Psoas muscle (tissue), 8 donors: ENCODE measurements around the gene LETMD1. TPM values are rescaled to one million over a fixed set of nuclear protein-coding genes. Genes with fewer than 3 reads are reported as not detected.
A peak's percentile ranks its signal among the peaks of the same experiment; 100 is the strongest.

Experiments used
- ATAC-seq, 4 donors: fragments of 200-7000 bp; cut with Tn5 transposase; one replicate each; pipeline ENCODE4 v1.9.1; 2020; ENCODE audit warnings: moderate library complexity in 3 of 4, mild to moderate bottlenecking in 2 of 4
- DNase-seq, 2 donors: peaks; one replicate each; pipeline ENCODE4 v3.0.0-alpha.2; 2020
- H3K27ac ChIP-seq: fragments of 200-600 bp; one replicate; pipeline ENCODE4 v1.8.0; 2022
- H3K27me3 ChIP-seq, 3 donors: fragments of 200-600 bp in 1 of 3; one replicate each; pipeline versions ENCODE4 v1.6.1 to v1.8.0; 2013 to 2022; ENCODE audit warnings: low read length in 2 of 3, mild to moderate bottlenecking in 2 of 3, moderate library complexity in 1 of 3; ENCODE audit not compliant: insufficient read depth in 3 of 3
- H3K36me3 ChIP-seq, 2 donors: fragments of 200-600 bp in 1 of 2; one replicate each; pipeline versions ENCODE4 v1.6.1 to v1.8.0; 2013 to 2022; ENCODE audit warnings: low read depth in 1 of 2, mild to moderate bottlenecking in 1 of 2, moderate library complexity in 1 of 2; ENCODE audit not compliant: insufficient read depth in 1 of 2
- H3K4me1 ChIP-seq: fragments of 200-600 bp; one replicate; pipeline ENCODE4 v1.8.0; 2022
- H3K4me3 ChIP-seq: fragments of 200-600 bp; one replicate; pipeline ENCODE4 v1.8.0; 2022; ENCODE audit warnings: mild to moderate bottlenecking
- H3K9me3 ChIP-seq: fragments of 200-600 bp; one replicate; pipeline ENCODE4 v1.8.0; 2022
- CTCF ChIP-seq: fragments of 200-600 bp; IDR thresholded peaks from one replicate; pipeline ENCODE4 v1.8.0; 2022; ENCODE audit warnings: antibody characterized with exemption
- WGBS, 3 donors: extraction: QIAGEN DNeasy Blood & Tissue Kit; methylation state at CpG; one replicate each; pipeline versions ENCODE4 v1.1.6 to v1.1.7; 2013; 5-methylcytosine and 5-hydroxymethylcytosine counted together
- intact Hi-C, 2 donors: fragments of 100-400 bp; cut with DNase I; formaldehyde crosslinking; loops; one replicate each; pipeline versions ENCODE4 v1.11.0 to v1.14.2; 2022
- polyA plus RNA-seq, 3 donors: library from polyadenylated mRNA; stranded (reverse); fragments of 200-250 nt; gene quantifications; one replicate each; pipeline ENCODE4 v1.2.3, GENCODE V29; 2013
- total RNA-seq, 4 donors: library from RNA; stranded (reverse); fragmentation: NEBNext Ultra II Directional in 2 of 4; extraction: Animal tissue kit (Norgen Biotek cat#: 25700) in 2 of 4; gene quantifications; one replicate each; pipeline versions ENCODE4 v1.2.1 to v1.2.4, GENCODE V29; 2021 to 2023
- donor health status: healthy with polysubstance abuse.
- donor health status: DM: no; HTN: no; CAD: no; lungs with moderate emphysema.
- donor health status: Bipolar disorder and iron deficiency.
- donor health status: healthy.
- donor health status: DM: yes; HTN: yes; CAD: no.
- donor health status: DM: no; HTN: no; CAD: no.
- donor health status: DM: no; HTN: no; CAD: no.
- donor health status: DM: yes; HTN: yes; CAD: no.

LETMD1 gene
- total and polyA plus RNA-seq, 7 donors = 17.4 to 41.5 (median 27.7) TPM

GRCh38 chr12:51018956-51019355, 29.2 kb upstream of the LETMD1 start:
- peaks cover 37% of the 10 kb centered on the region for H3K4me1 ChIP-seq
- TF ChIP-seq CTCF = no peak
- H3K27ac ChIP-seq = no peak overlapping the region
- WGBS, 3 donors = 90 to 97% (median 94%) methylated on average over 2 of the region's 2 CpGs
- DNase-seq (no peak), ATAC-seq (no peak)
- intact Hi-C loops = no loop called here
- no peak overlapping the region for H3K4me3 ChIP-seq
- no peaks in the 10 kb centered on the region for H3K27me3 ChIP-seq
- no peaks in the 10 kb centered on the region for H3K9me3 ChIP-seq
- H3K36me3 ChIP-seq = no peaks in the 10 kb centered on the region

- DNase-seq (no peak), ATAC-seq (no peak)
- Histone ChIP-seq H3K4me1 (peaks cover 30% of the 10 kb centered on the region), H3K4me3 (no peak overlapping the region), H3K9me3 (no peaks in the 10 kb centered on the region), H3K27ac (no peak overlapping the region), H3K36me3 (no peaks in the 10 kb centered on the region), H3K27me3 (no peaks in the 10 kb centered on the region)
- intact Hi-C loops = no loop called here
- TF ChIP-seq CTCF = no peak
- 83 to 94% (median 86%) methylated on average over 2 of the region's 2 CpGs for WGBS, 3 donors
These were observed 28.2 kb upstream of the LETMD1 start for GRCh38 chr12:51019927-51020326.

GRCh38 chr12:51020448-51021182, 27.5 kb upstream of the LETMD1 start:
- no peak for ATAC-seq
- H3K4me1 ChIP-seq = peaks cover 36% of the 10 kb centered on the region
- intact Hi-C loops = no loop called here
- H3K27ac ChIP-seq = no peak overlapping the region
- H3K36me3 ChIP-seq = no peaks in the 10 kb centered on the region
- H3K27me3 ChIP-seq = no peaks in the 10 kb centered on the region
- no peak for DNase-seq
- H3K4me3 ChIP-seq = no peak overlapping the region
- WGBS, 3 donors = 82 to 89% (median 84%) methylated on average over 7 of the region's 7 CpGs
- no peaks in the 10 kb centered on the region for H3K9me3 ChIP-seq
- TF ChIP-seq CTCF = no peak

- Histone ChIP-seq H3K4me3 (no peak overlapping the region), H3K4me1 (peaks cover 36% of the 10 kb centered on the region), H3K36me3 (no peaks in the 10 kb centered on the region), H3K27ac (peak overlapping the region; percentile 34), H3K27me3 (no peaks in the 10 kb centered on the region), H3K9me3 (no peaks in the 10 kb centered on the region)
- ATAC-seq (no peak), DNase-seq (no peak)
- no peak for TF ChIP-seq CTCF
- intact Hi-C loops = no loop called here
- 18 to 45% (median 24%) methylated on average over 1 of the region's 1 CpG for WGBS, 3 donors
These were observed 26.4 kb upstream of the LETMD1 start for GRCh38 chr12:51021694-51022093.
